Measurements from ENCODE around the gene PMEL.
A peak's percentile ranks its signal among the peaks of the same experiment; 100 is the strongest.

PMEL gene

DNA sequence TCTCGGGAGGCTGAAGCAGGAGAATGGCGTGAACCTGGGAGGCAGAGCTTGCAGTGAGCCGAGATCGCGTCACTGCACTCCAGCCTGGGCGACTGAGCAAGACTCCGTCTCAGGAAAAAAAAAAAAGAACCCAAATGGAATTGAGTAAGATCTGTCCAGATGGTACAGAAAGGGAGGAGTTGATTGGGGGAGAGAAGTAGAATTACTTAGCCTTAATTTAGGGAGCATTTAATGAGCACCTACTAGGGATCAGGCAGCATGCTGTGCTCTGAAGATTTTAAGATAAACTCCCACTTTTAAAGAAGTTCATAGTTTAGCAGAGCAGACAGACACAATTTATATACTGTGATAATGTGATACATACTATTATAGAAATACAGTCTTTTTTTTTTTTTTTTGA lies 12.6 kb upstream of the PMEL start:
- DNase-seq: no peak

DNA sequence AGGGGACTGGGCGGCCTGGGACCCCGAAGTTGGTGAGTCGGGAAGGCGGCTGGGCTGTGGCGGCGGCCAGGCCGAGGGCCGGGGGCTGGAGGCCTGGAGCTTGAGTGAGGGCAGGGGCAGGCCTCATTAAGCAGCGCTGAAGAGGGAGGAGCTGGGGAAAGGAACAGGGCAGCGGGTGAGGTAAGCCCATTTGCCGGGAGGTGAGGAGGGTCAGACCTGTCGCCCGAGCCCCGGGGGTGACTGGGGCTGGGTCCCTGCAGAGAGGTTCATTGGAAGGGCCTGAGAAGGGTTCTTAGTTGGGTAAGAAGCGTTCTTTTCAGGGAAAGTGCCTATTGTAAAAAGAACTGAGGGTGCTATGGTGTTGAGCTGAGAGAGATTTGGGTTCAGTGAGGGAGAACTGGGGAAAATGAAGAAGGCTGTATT lies 8.5 kb upstream of the PMEL start:
- TF ChIP-seq, protein P1, sequence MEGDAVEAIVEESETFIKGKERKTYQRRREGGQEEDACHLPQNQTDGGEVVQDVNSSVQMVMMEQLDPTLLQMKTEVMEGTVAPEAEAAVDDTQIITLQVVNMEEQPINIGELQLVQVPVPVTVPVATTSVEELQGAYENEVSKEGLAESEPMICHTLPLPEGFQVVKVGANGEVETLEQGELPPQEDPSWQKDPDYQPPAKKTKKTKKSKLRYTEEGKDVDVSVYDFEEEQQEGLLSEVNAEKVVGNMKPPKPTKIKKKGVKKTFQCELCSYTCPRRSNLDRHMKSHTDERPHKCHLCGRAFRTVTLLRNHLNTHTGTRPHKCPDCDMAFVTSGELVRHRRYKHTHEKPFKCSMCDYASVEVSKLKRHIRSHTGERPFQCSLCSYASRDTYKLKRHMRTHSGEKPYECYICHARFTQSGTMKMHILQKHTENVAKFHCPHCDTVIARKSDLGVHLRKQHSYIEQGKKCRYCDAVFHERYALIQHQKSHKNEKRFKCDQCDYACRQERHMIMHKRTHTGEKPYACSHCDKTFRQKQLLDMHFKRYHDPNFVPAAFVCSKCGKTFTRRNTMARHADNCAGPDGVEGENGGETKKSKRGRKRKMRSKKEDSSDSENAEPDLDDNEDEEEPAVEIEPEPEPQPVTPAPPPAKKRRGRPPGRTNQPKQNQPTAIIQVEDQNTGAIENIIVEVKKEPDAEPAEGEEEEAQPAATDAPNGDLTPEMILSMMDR (IDR thresholded peaks at IDR 0.05; ENCODE audit: low read depth, low read length, missing control alignments): no peak
- Histone ChIP-seq H3K27ac (peak overlapping the region; percentile 90), H3K27me3 (replicated peaks) (no peaks in the 10 kb centered on the region), H3K4me3 (ENCODE audit: low read depth, low read length) (peak overlapping the region; percentile 95), H3K36me3 (replicated peaks) (peaks cover 2% of the 10 kb centered on the region)
- DNase-seq: peak; percentile 32
- in situ Hi-C loops (cut with HindIII; ENCODE audit: low pct_ligation_motif_present, low sequenced_read_pairs): no loop called here

More for the DNA sequence above, 12.6 kb upstream of the PMEL start:
- TF ChIP-seq, protein P1 (IDR thresholded peaks at IDR 0.05; ENCODE audit: low read depth, low read length, missing control alignments): no peak
- Histone ChIP-seq H3K4me3 (ENCODE audit: low read depth, low read length) (no peak overlapping the region), H3K36me3 (replicated peaks) (peaks cover 20% of the 10 kb centered on the region), H3K27ac (no peak overlapping the region), H3K27me3 (replicated peaks) (no peaks in the 10 kb centered on the region)
- in situ Hi-C loops (cut with HindIII; ENCODE audit: low pct_ligation_motif_present, low sequenced_read_pairs): no loop called here

DNA sequence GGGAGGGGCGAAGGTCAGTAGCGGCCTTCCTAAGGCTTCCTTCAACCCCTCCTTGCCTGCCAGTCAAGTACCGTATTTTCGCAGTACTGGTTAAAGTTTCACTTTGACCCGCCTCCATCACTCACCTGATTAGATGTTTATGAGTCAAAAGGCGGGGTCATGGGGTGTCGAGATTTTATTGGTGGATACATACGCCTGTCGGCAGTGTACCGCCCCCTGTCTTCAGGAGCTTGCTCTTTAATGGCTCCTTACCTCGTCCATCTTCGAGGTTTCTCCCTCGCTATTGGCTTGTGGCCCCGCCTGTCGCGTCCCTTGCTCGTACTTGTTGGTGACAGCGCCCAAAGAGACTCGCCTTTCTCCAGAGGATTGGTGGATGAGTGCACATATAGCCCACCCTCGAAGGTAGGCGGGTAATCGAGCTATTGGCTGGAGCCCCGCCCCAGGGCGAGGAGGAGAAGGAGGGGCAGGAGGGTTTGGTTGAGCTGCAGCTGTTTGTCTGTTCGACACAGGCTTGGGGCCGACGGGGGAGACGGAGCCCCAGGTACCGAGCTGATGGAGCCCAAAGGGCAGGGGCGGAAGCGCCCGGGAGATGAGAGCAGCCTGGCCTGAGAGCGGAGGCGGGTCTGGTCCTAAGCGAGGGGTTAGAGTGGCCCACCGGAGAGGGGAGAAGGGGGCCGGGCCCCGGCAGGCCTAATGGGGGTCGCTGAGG lies 7.9 kb upstream of the PMEL start, which contains the start of gene RAB5B:
RAB5B (plus strand) TSS at position 480 of the 709 bp plus-strand sequence. CDS start 12,883 bp downstream, outside the sequence.
- Histone ChIP-seq H3K27me3 (replicated peaks) (no peaks in the 10 kb centered on the region), H3K4me3 (ENCODE audit: low read depth, low read length) (peak within 1 kb of the TSS; percentile 95), H3K27ac (peak within 1 kb of the TSS; percentile 92), H3K36me3 (replicated peaks) (no peaks in the 10 kb centered on the region)
- DNase-seq: peak; percentile 100
- TF ChIP-seq, protein P1 (IDR thresholded peaks at IDR 0.05; ENCODE audit: low read depth, low read length, missing control alignments): no peak
- in situ Hi-C loops (cut with HindIII; ENCODE audit: low pct_ligation_motif_present, low sequenced_read_pairs): no loop called here

DNA sequence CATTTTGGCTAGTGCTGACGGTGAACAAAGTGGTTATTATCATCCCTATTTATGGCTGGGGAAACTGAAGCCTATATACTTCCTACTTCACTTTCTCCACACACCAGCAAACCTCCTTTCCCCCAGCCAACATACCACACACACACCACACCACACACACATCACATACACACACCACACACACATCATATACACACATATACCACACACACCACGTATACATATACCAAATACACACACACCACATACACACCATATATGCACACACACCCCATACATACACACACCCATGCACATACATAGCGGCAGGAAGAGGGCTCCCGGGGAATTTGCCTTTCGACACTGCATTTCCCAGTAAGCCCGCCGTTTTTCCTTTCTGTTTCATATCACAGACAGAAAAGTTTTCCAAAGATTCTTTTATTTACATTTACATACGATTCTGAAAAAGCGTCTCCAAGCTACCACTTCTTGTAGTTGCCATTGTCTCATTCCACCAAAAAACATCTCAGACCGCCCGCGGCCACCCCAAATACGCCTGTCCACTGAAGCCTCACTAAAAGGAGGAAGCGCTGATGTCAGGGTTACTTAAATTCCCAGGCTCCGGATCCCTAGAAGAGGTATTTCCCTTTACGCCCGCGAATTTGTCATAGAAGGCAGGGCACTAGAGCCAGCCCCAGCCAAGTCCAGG lies 7.2 kb upstream of the PMEL start:
- DNase-seq: peak; percentile 46
- H3K27ac ChIP-seq: peak overlapping the region; percentile 92
- in situ Hi-C loops (cut with HindIII; ENCODE audit: low pct_ligation_motif_present, low sequenced_read_pairs): no loop called here
- TF ChIP-seq, protein P1 (IDR thresholded peaks at IDR 0.05; ENCODE audit: low read depth, low read length, missing control alignments): no peak
- no peaks in the 10 kb centered on the region for H3K36me3 ChIP-seq (replicated peaks)
- peak overlapping the region; percentile 66 for H3K4me3 ChIP-seq (ENCODE audit: low read depth, low read length)
- no peaks in the 10 kb centered on the region for H3K27me3 ChIP-seq (replicated peaks)

DNA sequence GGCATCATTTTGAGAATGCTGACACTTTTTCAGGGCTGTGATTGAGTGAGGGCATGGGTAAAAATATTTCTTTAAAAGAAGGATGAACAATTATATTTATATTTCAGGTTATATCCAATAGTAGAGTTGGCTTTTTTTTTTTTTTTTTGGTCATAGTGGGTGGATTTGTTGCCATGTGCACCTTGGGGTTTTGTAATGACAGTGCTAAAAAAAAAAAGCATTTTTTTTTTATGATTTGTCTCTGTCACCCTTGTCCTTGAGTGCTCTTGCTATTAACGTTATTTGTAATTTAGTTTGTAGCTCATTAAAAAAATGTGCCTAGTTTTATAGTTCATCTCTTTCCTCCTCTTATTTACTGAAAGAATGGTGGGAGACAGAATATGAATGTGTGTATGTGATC lies 6.6 kb upstream of the PMEL start:
- TF ChIP-seq, protein P1 (IDR thresholded peaks at IDR 0.05; ENCODE audit: low read depth, low read length, missing control alignments): no peak
- Histone ChIP-seq H3K27ac (peak overlapping the region; percentile 92), H3K36me3 (replicated peaks) (no peaks in the 10 kb centered on the region), H3K4me3 (ENCODE audit: low read depth, low read length) (peak overlapping the region; percentile 66), H3K27me3 (replicated peaks) (no peaks in the 10 kb centered on the region)
- DNase-seq: no peak
- in situ Hi-C loops (cut with HindIII; ENCODE audit: low pct_ligation_motif_present, low sequenced_read_pairs): no loop called here
